Caco-2 (cell line): ENCODE results near the gene TMEM190. TPM values are rescaled to one million over a fixed set of nuclear protein-coding genes. Genes with fewer than 3 reads are reported as not detected.

ENCODE experiments used
- BruUV-seq: library from RNA; stranded (reverse); fragments of 400-500 nt; replicated peaks from 2 replicates; lab custom pipeline; 2021; lab: Mats Ljungman, UMichigan
- CTCF ChIA-PET: fragments of 300-600 bp; sonication (Branson Sonifier 250); formaldehyde crosslinking; loops from one replicate; lab custom pipeline; 2022; ENCODE audit warnings: antibody characterized with exemption; lab: Charles Lee
- POLR2A ChIA-PET: fragments of 300-600 bp; sonication (Branson Sonifier 250); formaldehyde crosslinking; loops from one replicate; lab custom pipeline; 2022; ENCODE audit warnings: antibody characterized with exemption; lab: Charles Lee
- DNase-seq, 2 experiments: peaks; one replicate each; pipeline versions ENCODE4 v3.0.0 to v3.0.0-alpha.2; 2020 to 2022
- H3K27me3 ChIP-seq: replicated peaks from 2 replicates; pipeline ENCODE4 v1.6.0; 2011; ENCODE audit warnings: low read length; ENCODE audit not compliant: control insufficient read depth, insufficient read depth
- H3K36me3 ChIP-seq: 2 replicates; pipeline ENCODE4 v1.5.1; 2011; ENCODE audit warnings: low read length; ENCODE audit not compliant: control insufficient read depth, insufficient read depth
- H3K4me1 ChIP-seq: fragments of 250-450 bp; sonication (Bioruptor Pico); 2 replicates; pipeline ENCODE4 v1.5.1; 2020; ENCODE audit warnings: mild to moderate bottlenecking
- H3K4me3 ChIP-seq: 2 replicates; pipeline ENCODE4 v1.5.1; 2011; ENCODE audit warnings: low read depth, mild to moderate bottlenecking, control low read depth, low read length
- H3K9me3 ChIP-seq: fragments of 250-450 bp; sonication (Bioruptor Pico); 2 replicates; pipeline ENCODE4 v1.5.1; 2020; ENCODE audit warnings: mild to moderate bottlenecking, moderate library complexity
- H3K27ac Mint-ChIP-seq: one replicate; pipeline ENCODE4 v1.8.0; 2022; ENCODE audit warnings: mixed read lengths; ENCODE audit not compliant: unreplicated experiment
- H3K27me3 Mint-ChIP-seq: one replicate; pipeline ENCODE4 v1.8.0; 2022; ENCODE audit warnings: mixed read lengths; ENCODE audit not compliant: insufficient read depth, unreplicated experiment
- H3K36me3 Mint-ChIP-seq: one replicate; pipeline ENCODE4 v1.8.0; 2022; ENCODE audit warnings: mild to moderate bottlenecking, mixed read lengths; ENCODE audit not compliant: insufficient read depth, unreplicated experiment
- H3K4me1 Mint-ChIP-seq: one replicate; pipeline ENCODE4 v1.8.0; 2022; ENCODE audit warnings: low read depth, mixed read lengths; ENCODE audit not compliant: unreplicated experiment
- H3K4me3 Mint-ChIP-seq: one replicate; pipeline ENCODE4 v1.8.0; 2022; ENCODE audit warnings: mild to moderate bottlenecking, moderate library complexity, mixed read lengths; ENCODE audit not compliant: unreplicated experiment
- H3K9me3 Mint-ChIP-seq: one replicate; pipeline ENCODE4 v1.8.0; 2022; ENCODE audit warnings: mixed read lengths; ENCODE audit not compliant: unreplicated experiment
- intact Hi-C: fragments of 100-400 bp; cut with micrococcal nuclease; formaldehyde crosslinking; loops from one replicate; pipeline ENCODE4 v1.10.0; 2022; ENCODE audit not compliant: unreplicated experiment
- total RNA-seq: library from RNA; stranded (reverse); gene quantifications from 2 replicates; pipeline ENCODE4 v1.2.3, GENCODE V29; 2022
- TF ChIP-seq, protein P1 (sequence below), 2 experiments: fragments of 200-600 bp in 1 of 2; IDR thresholded peaks; 1 replicate in 1 of 2; 2 replicates in 1 of 2; pipeline versions ENCODE4 v1.5.1 to v1.8.0; 2011 to 2022; ENCODE audit warnings: antibody characterized with exemption in 1 of 2, control low read depth in 1 of 2, inconsistent platforms in 1 of 2, low read depth in 1 of 2, low read length in 1 of 2, mild to moderate bottlenecking in 1 of 2, moderate library complexity in 1 of 2; ENCODE audit not compliant: insufficient read depth in 1 of 2, severe bottlenecking in 1 of 2, unreplicated experiment in 1 of 2

Gene TMEM190
- total RNA-seq, 1 experiment from 2014 or later, result not detected

DNA sequence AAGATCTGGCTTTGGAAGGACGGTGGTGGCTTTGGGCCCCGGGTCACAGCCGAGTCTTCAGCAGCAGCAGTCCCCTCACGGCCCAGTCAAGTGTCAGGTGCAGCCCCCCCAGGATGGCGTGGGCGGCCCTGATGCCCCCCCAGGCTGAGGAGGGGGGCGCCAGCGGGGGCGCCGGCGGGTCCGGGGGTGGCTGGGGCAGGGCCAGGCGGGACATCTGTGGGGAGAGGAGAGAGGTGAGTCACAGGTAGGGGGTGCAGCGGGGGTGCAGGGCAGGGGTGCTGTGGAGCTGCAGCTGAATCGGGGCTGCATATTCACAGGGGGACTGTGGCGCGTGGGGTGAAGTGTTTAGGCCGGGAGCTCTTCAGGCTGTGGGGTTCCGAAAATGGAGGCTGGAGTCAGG, 10.7 kb upstream of the TMEM190 start:
- H3K27me3 Mint-ChIP-seq, result peaks cover 6% of the 10 kb centered on the region
- Histone ChIP-seq H3K9me3 (no peaks in the 10 kb centered on the region), H3K36me3 (no peaks in the 10 kb centered on the region), H3K27me3 (no peaks in the 10 kb centered on the region; the same call in 1 of the 2 replicates), H3K4me3 (no peak overlapping the region), H3K4me1 (peaks cover 8% of the 10 kb centered on the region; the same call in 1 of the 2 replicates)
- TF ChIP-seq, protein P1, sequence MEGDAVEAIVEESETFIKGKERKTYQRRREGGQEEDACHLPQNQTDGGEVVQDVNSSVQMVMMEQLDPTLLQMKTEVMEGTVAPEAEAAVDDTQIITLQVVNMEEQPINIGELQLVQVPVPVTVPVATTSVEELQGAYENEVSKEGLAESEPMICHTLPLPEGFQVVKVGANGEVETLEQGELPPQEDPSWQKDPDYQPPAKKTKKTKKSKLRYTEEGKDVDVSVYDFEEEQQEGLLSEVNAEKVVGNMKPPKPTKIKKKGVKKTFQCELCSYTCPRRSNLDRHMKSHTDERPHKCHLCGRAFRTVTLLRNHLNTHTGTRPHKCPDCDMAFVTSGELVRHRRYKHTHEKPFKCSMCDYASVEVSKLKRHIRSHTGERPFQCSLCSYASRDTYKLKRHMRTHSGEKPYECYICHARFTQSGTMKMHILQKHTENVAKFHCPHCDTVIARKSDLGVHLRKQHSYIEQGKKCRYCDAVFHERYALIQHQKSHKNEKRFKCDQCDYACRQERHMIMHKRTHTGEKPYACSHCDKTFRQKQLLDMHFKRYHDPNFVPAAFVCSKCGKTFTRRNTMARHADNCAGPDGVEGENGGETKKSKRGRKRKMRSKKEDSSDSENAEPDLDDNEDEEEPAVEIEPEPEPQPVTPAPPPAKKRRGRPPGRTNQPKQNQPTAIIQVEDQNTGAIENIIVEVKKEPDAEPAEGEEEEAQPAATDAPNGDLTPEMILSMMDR (IDR thresholded peaks at IDR 0.05; ENCODE audit: insufficient read depth in 1 of 2, low read depth in 1 of 2, low read length in 1 of 2, severe bottlenecking in 1 of 2, unreplicated experiment in 1 of 2), result no peak
- BruUV-seq, result no TSS peak
- H3K36me3 Mint-ChIP-seq, result peaks cover 7% of the 10 kb centered on the region
- no peak for DNase-seq
- ChIA-PET CTCF (no interaction called here), POLR2A (no interaction called here)
- no peaks in the 10 kb centered on the region for H3K9me3 Mint-ChIP-seq
- H3K4me3 Mint-ChIP-seq, result no peak overlapping the region
- intact Hi-C loops, result no loop called here
- H3K4me1 Mint-ChIP-seq, result peaks cover 12% of the 10 kb centered on the region
- no peak overlapping the region for H3K27ac Mint-ChIP-seq

DNA sequence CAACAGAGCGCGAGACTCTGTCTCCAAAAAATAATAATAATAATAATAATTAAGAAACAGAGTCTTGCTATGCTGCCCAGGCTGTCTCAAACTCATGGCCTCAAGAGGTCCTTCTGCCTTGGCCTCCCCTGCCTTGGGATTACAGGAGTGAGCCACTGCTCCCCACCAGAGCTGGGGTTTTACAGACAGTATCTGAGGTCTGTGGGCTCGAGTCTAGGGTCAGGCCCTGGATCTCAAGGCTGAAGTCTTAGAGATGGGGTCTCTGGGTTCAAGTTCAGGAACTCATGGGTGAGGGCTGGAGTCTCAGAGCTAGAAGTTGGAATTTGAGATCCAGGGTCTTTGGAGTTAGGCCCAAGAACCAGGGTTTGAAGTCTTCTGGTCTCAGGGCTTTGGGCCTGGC, 9.8 kb upstream of the TMEM190 start:
- TF ChIP-seq, protein P1 (IDR thresholded peaks at IDR 0.05; ENCODE audit: insufficient read depth in 1 of 2, low read depth in 1 of 2, low read length in 1 of 2, severe bottlenecking in 1 of 2, unreplicated experiment in 1 of 2), result no peak
- Mint-ChIP-seq H3K27me3 (peaks cover 7% of the 10 kb centered on the region), H3K4me1 (peaks cover 14% of the 10 kb centered on the region), H3K36me3 (peaks cover 9% of the 10 kb centered on the region), H3K9me3 (no peaks in the 10 kb centered on the region), H3K4me3 (no peak overlapping the region), H3K27ac (no peak overlapping the region)
- Histone ChIP-seq H3K36me3 (no peaks in the 10 kb centered on the region), H3K9me3 (no peaks in the 10 kb centered on the region), H3K4me1 (peaks cover 8% of the 10 kb centered on the region; the same call in 1 of the 2 replicates), H3K27me3 (no peaks in the 10 kb centered on the region; the same call in 1 of the 2 replicates), H3K4me3 (no peak overlapping the region)
- BruUV-seq, result no TSS peak
- POLR2A ChIA-PET, result no interaction called here
- intact Hi-C loops, result no loop called here
- no peak for DNase-seq
- CTCF ChIA-PET, result no interaction called here

DNA sequence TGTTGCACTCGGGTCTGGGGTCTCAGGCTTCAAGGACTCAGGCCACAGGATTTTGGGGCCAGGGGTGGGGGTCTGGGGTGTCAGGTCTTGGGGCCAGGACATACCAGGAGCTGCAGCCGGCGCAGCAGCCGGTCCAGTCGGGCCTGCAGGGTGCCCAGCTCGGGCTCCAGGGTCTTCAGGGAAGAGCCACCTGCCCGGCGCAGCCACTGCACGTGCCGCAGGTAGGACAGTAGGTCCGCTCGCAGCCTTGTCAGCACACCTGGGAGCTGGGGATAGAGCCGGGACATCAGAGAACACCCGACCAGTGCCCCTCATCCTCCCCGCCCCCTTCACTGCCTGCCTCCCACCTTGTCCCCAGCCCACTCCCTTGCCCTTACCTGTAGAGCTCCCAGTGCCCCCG, 8.5 kb upstream of the TMEM190 start:
- peaks cover 21% of the 10 kb centered on the region for H3K4me1 Mint-ChIP-seq
- peaks cover 7% of the 10 kb centered on the region for H3K27me3 Mint-ChIP-seq
- H3K27me3 ChIP-seq, result no peaks in the 10 kb centered on the region; the same call in none of the 2 replicates
- no peak for DNase-seq
- BruUV-seq, result no TSS peak
- no peaks in the 10 kb centered on the region for H3K9me3 ChIP-seq
- ChIA-PET POLR2A (interaction anchor here (0.6 to 1.4 kb wide), 3 partner anchors 18 to 85 kb away, joined by 3 to 5 read pairs (median 3); partner anchors contain the start of genes BRSK1 and UBE2S), CTCF (interaction anchor here (0.6 kb wide), 1 partner anchor 76 kb away, joined by 3 read pairs; no protein-coding TSS in a partner anchor)
- H3K4me3 ChIP-seq, result no peak overlapping the region
- no peak overlapping the region for H3K27ac Mint-ChIP-seq
- no peak overlapping the region for H3K4me3 Mint-ChIP-seq
- no peaks in the 10 kb centered on the region for H3K36me3 ChIP-seq
- no peaks in the 10 kb centered on the region for H3K9me3 Mint-ChIP-seq
- H3K36me3 Mint-ChIP-seq, result peaks cover 15% of the 10 kb centered on the region
- TF ChIP-seq, protein P1 (IDR thresholded peaks at IDR 0.05; ENCODE audit: insufficient read depth in 1 of 2, low read depth in 1 of 2, low read length in 1 of 2, severe bottlenecking in 1 of 2, unreplicated experiment in 1 of 2), result no peak
- H3K4me1 ChIP-seq, result peaks cover 16% of the 10 kb centered on the region
- intact Hi-C loops, result no loop called here
